Ectodermal cell (in vitro differentiated cells): Measurements from ENCODE around the gene OCRL.

ENCODE experiments used
- H3K27ac ChIP-seq: 2 replicates; pipeline ENCODE4 v1.7.0; 2013; ENCODE audit warnings: mild to moderate bottlenecking, low read depth, low read length; ENCODE audit not compliant: insufficient read depth, poor library complexity, severe bottlenecking
- H3K27me3 ChIP-seq: 2 replicates; pipeline ENCODE4 v1.7.0; 2013; ENCODE audit warnings: mild to moderate bottlenecking, low read length; ENCODE audit not compliant: insufficient read depth, control insufficient read depth, poor library complexity, severe bottlenecking
- H3K36me3 ChIP-seq: one replicate; pipeline ENCODE4 v1.7.0; 2013; ENCODE audit warnings: low read length; ENCODE audit not compliant: control insufficient read depth, insufficient read depth
- H3K4me1 ChIP-seq: one replicate; pipeline ENCODE4 v1.7.0; 2013; ENCODE audit warnings: low read length; ENCODE audit not compliant: control insufficient read depth, insufficient read depth
- H3K4me3 ChIP-seq: 2 replicates; pipeline ENCODE4 v1.7.0; 2013; ENCODE audit warnings: low read depth, low read length, control low read depth; ENCODE audit not compliant: insufficient read depth
- H3K9me3 ChIP-seq: 2 replicates; pipeline ENCODE4 v1.7.0; 2013; ENCODE audit warnings: mild to moderate bottlenecking, low read length, moderate library complexity; ENCODE audit not compliant: control insufficient read depth
- WGBS, 2 experiments: methylation state at CpG; one replicate each; pipeline ENCODE4 v1.1.7; 2013; ENCODE audit warnings: missing lambda C conversion rate in 2 of 2; 5-methylcytosine and 5-hydroxymethylcytosine counted together

The OCRL gene

GRCh38 chrX:129622757-129623301, 82.8 kb downstream of the OCRL start:
- H3K4me1 ChIP-seq: no peaks in the 10 kb centered on the region
- H3K27me3 ChIP-seq: no peaks in the 10 kb centered on the region
- H3K9me3 ChIP-seq: no peaks in the 10 kb centered on the region
- H3K36me3 ChIP-seq: no peaks in the 10 kb centered on the region
- no peak overlapping the region for H3K4me3 ChIP-seq
- H3K27ac ChIP-seq: peak overlapping the region; percentile 53
- 14 to 19% methylated on average over 10 of the region's 10 CpGs for WGBS, 2 experiments

DNA sequence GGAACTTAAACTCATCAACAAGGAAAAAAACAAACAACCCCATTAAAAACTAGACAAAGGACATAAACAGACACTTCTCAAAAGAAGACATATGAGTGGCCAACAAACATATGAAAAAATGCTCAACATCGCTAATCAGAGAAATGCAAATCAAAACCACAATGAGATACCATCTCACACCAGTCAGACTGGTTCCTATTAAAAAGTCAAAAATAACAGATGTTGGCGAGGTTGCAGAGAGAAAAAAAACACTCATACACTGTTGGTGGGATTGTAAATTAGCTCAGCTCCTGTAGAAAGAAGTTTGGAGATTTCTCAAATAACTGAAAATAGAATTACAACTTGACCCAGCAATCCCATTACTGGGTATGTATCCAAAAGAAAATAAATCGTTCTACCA, 86.0 kb downstream of the OCRL start:
- no peak overlapping the region for H3K27ac ChIP-seq
- H3K9me3 ChIP-seq: no peaks in the 10 kb centered on the region
- no peaks in the 10 kb centered on the region for H3K4me1 ChIP-seq
- no peaks in the 10 kb centered on the region for H3K27me3 ChIP-seq
- 92 to 100% methylated on average over 2 to 3 of the region's 3 CpGs for WGBS, 2 experiments
- no peak overlapping the region for H3K4me3 ChIP-seq
- no peaks in the 10 kb centered on the region for H3K36me3 ChIP-seq

GRCh38 chrX:129629837-129630236, 89.8 kb downstream of the OCRL start:
- H3K27ac ChIP-seq: no peak overlapping the region
- H3K4me3 ChIP-seq: no peak overlapping the region
- H3K36me3 ChIP-seq: no peaks in the 10 kb centered on the region
- H3K4me1 ChIP-seq: peaks cover 2% of the 10 kb centered on the region
- H3K27me3 ChIP-seq: no peaks in the 10 kb centered on the region
- WGBS, 2 experiments: 85 to 87% methylated on average over 7 of the region's 7 CpGs
- H3K9me3 ChIP-seq: no peaks in the 10 kb centered on the region

DNA sequence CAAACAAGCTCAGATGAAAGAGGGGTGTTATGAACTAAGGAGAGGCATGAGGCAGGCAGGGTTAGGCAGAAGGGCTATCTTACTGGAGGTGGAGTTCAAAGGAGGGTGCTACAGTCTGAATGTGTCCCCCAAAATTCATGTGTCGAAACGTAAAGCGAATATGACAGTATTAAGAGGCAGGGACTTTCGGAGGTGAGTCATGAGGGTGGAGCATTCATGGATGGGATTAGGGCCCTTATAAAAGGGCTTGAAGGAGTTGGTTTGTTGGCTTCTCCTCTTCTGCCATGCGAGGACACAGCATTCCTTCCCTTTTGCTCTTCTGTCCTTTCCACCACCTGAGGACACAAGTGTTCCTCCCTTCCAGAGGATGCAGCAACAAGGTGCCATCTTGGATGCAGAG, 91.8 kb downstream of the OCRL start:
- WGBS, 2 experiments: 88 to 95% methylated on average over 5 of the region's 5 CpGs
- no peak overlapping the region for H3K4me3 ChIP-seq
- H3K9me3 ChIP-seq: no peaks in the 10 kb centered on the region
- no peaks in the 10 kb centered on the region for H3K27me3 ChIP-seq
- H3K27ac ChIP-seq: no peak overlapping the region
- no peaks in the 10 kb centered on the region for H3K36me3 ChIP-seq
- H3K4me1 ChIP-seq: peaks cover 4% of the 10 kb centered on the region

- WGBS, 2 experiments: 96 to 98% methylated on average over 5 to 6 of the region's 7 CpGs
- Histone ChIP-seq H3K27ac (no peak overlapping the region), H3K9me3 (no peaks in the 10 kb centered on the region), H3K27me3 (no peaks in the 10 kb centered on the region), H3K36me3 (no peaks in the 10 kb centered on the region), H3K4me1 (peaks cover 4% of the 10 kb centered on the region), H3K4me3 (no peak overlapping the region)
These were observed 92.4 kb downstream of the OCRL start for GRCh38 chrX:129632443-129632842.

DNA sequence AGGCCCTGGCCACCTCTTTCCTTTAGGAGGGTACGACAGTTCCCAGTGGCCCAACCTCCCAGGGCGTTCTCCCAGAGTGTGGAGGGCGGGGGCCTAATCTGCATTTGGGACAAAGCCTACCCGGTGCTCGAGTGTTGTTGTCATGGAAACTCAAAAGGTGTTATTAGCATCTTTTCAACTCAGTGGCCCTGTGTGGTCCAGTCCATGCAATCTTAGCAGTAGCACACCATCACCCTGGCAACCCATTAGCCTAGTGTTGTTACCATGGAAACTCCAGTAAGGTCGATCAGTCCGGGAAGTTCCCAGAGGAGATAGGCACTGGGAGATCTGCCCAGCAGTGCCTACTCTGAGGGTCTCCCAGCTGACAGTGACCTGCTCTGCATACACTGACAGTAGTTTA, 94.5 kb downstream of the OCRL start:
- peaks cover 4% of the 10 kb centered on the region for H3K4me1 ChIP-seq
- H3K27ac ChIP-seq: peak overlapping the region; percentile 60
- WGBS, 2 experiments: 18 to 21% methylated on average over 7 of the region's 7 CpGs
- no peak overlapping the region for H3K4me3 ChIP-seq
- no peaks in the 10 kb centered on the region for H3K9me3 ChIP-seq
- H3K27me3 ChIP-seq: no peaks in the 10 kb centered on the region
- no peaks in the 10 kb centered on the region for H3K36me3 ChIP-seq

DNA sequence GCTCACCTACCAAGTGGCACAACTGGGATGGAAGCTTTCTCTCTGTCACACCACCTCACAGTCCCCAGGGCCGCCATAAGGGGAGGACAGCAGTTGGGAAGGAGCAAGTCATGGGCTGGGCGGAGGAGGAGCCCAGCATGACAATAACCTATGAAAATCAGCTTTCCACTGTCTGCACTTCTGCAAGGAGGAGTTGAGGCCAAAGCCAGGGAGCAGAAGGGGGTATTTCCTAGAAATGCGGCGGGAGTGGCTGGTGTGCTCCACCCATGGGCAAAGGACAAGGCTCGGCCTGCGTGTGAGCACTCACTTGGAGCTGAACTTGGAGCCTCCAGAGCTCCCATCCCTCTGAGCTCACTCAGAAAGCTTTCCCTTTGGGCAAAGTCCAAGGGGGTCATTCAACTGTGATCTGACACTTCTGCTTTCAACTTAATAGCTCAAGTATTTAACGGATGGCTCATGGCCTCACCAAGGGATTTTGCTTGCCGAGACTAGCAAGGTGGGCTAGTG, 96.2 kb downstream of the OCRL start:
- H3K9me3 ChIP-seq: no peaks in the 10 kb centered on the region
- H3K4me3 ChIP-seq: no peak overlapping the region
- no peaks in the 10 kb centered on the region for H3K27me3 ChIP-seq
- no peak overlapping the region for H3K27ac ChIP-seq
- H3K4me1 ChIP-seq: peaks cover 4% of the 10 kb centered on the region
- 94 to 97% methylated on average over 8 of the region's 8 CpGs for whole genome bisulfite sequencing, 2 experiments
- H3K36me3 ChIP-seq: no peaks in the 10 kb centered on the region

GRCh38 chrX:129637217-129638109, 97.4 kb downstream of the OCRL start:
- H3K36me3 ChIP-seq: no peaks in the 10 kb centered on the region
- 38 to 40% methylated on average over 13 of the region's 13 CpGs for WGBS, 2 experiments
- no peaks in the 10 kb centered on the region for H3K27me3 ChIP-seq
- H3K27ac ChIP-seq: no peak overlapping the region
- H3K4me3 ChIP-seq: no peak overlapping the region
- H3K9me3 ChIP-seq: no peaks in the 10 kb centered on the region
- peaks cover 4% of the 10 kb centered on the region for H3K4me1 ChIP-seq

GRCh38 chrX:129638917-129639316, 98.9 kb downstream of the OCRL start:
- no peaks in the 10 kb centered on the region for H3K9me3 ChIP-seq
- peaks cover 4% of the 10 kb centered on the region for H3K4me1 ChIP-seq
- H3K27me3 ChIP-seq: no peaks in the 10 kb centered on the region
- no peaks in the 10 kb centered on the region for H3K36me3 ChIP-seq
- 85 to 86% methylated on average over 7 to 8 of the region's 8 CpGs for WGBS, 2 experiments
- H3K27ac ChIP-seq: no peak overlapping the region
- H3K4me3 ChIP-seq: no peak overlapping the region

- Histone ChIP-seq H3K27me3 (no peaks in the 10 kb centered on the region), H3K9me3 (no peaks in the 10 kb centered on the region), H3K4me3 (no peak overlapping the region), H3K4me1 (no peaks in the 10 kb centered on the region), H3K36me3 (no peaks in the 10 kb centered on the region), H3K27ac (no peak overlapping the region)
- WGBS, 2 experiments: 93 to 94% methylated on average over 1 of the region's 1 CpG
These were observed 100.7 kb downstream of the OCRL start for GRCh38 chrX:129640737-129641136.
